Thoracic aorta (tissue), 2 donors: ENCODE data around the gene ADAMTSL4. TPM values are rescaled to one million over a fixed set of nuclear protein-coding genes. Genes with fewer than 3 reads are reported as not detected.
A peak's percentile ranks its signal among the peaks of the same experiment; 100 is the strongest.

Source experiments
- ATAC-seq: fragments of 150-250 bp; one replicate; pipeline ENCODE4 v1.8.0; 2017; ENCODE audit warnings: low read depth; ENCODE audit not compliant: insufficient number of reproducible peaks, low FRiP score
- DNase-seq: peaks from one replicate; pipeline ENCODE4 v3.0.0-alpha.2; 2020; ENCODE audit warnings: low spot score
- H3K27ac ChIP-seq, 2 donors: fragments of 200-600 bp; sonication (generic); 1 replicate in 1 of 2; 2 replicates in 1 of 2; pipeline ENCODE4 v1.5.1; 2016; ENCODE audit warnings: mild to moderate bottlenecking in 2 of 2, moderate library complexity in 2 of 2
- H3K27me3 ChIP-seq: fragments of 200-600 bp; sonication (generic); replicated peaks from 2 replicates; pipeline ENCODE4 v1.6.0; 2016; ENCODE audit warnings: mild to moderate bottlenecking; ENCODE audit not compliant: insufficient read depth
- H3K36me3 ChIP-seq: fragments of 200-600 bp; sonication (generic); one replicate; pipeline ENCODE4 v1.5.1; 2016
- H3K4me1 ChIP-seq, 2 donors: fragments of 200-600 bp; sonication (generic); 1 replicate in 1 of 2; 2 replicates in 1 of 2; pipeline versions ENCODE4 v1.5.1 to v1.6.0; 2016; ENCODE audit warnings: low read depth in 2 of 2, mild to moderate bottlenecking in 1 of 2; ENCODE audit not compliant: control insufficient read depth in 1 of 2
- H3K4me3 ChIP-seq: fragments of 200-600 bp; sonication (generic); 2 replicates; pipeline ENCODE4 v1.5.1; 2016; ENCODE audit warnings: mild to moderate bottlenecking
- H3K9me3 ChIP-seq: fragments of 200-600 bp; sonication (generic); 2 replicates; pipeline ENCODE4 v1.5.1; 2016
- total RNA-seq, 2 donors: library from RNA; depleted of rRNA; stranded (reverse); fragments of >200 nt; gene quantifications; one replicate each; pipeline versions ENCODE4 v1.1.0 to v1.2.3, GENCODE V29; 2016
- TF ChIP-seq, protein P1 (sequence below): fragments of 200-600 bp; sonication (generic); IDR thresholded peaks from one replicate; pipeline ENCODE4 v1.5.1; 2019; ENCODE audit warnings: antibody characterized with exemption

ADAMTSL4 gene
- total RNA-seq, 2 donors from 2014 or later, result 28.4 to 45.1 TPM

DNA sequence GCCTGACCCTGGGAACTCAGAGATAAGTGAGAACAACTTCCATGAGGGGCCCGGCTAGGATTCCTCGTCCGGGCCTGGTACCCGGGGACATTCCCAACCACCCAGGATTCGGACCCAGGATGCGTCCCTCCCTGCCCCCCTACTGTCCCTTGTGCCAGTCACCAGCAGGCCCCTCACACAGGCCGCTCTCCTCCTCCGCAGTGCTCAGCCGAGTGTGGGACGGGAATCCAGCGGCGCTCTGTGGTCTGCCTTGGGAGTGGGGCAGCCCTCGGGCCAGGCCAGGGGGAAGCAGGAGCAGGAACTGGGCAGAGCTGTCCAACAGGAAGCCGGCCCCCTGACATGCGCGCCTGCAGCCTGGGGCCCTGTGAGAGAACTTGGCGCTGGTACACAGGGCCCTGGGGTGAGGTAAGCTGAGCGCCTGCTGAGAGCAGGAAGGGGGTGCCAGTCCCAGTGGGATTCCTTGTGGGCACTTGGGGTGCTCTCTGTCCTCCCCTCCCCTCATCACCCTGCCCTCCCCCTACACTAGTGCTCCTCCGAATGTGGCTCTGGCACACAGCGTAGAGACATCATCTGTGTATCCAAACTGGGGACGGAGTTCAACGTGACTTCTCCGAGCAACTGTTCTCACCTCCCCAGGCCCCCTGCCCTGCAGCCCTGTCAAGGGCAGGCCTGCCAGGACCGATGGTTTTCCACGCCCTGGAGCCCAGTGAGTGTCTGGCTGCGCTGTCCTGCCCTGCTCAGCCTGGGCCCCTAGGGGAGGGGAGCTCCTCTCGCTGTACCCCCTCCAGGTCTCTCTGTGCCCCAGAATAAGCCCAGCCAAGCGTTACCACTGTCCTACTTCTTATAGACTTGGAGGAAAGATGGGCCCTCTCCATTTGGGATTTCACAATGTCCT, 9.8 kb downstream of the ADAMTSL4 start:
- H3K27ac ChIP-seq, result peak overlapping the region; percentile 99 to 100
- peak overlapping the region; percentile 71 for H3K4me3 ChIP-seq
- no peaks in the 10 kb centered on the region for H3K9me3 ChIP-seq
- TF ChIP-seq, protein P1, sequence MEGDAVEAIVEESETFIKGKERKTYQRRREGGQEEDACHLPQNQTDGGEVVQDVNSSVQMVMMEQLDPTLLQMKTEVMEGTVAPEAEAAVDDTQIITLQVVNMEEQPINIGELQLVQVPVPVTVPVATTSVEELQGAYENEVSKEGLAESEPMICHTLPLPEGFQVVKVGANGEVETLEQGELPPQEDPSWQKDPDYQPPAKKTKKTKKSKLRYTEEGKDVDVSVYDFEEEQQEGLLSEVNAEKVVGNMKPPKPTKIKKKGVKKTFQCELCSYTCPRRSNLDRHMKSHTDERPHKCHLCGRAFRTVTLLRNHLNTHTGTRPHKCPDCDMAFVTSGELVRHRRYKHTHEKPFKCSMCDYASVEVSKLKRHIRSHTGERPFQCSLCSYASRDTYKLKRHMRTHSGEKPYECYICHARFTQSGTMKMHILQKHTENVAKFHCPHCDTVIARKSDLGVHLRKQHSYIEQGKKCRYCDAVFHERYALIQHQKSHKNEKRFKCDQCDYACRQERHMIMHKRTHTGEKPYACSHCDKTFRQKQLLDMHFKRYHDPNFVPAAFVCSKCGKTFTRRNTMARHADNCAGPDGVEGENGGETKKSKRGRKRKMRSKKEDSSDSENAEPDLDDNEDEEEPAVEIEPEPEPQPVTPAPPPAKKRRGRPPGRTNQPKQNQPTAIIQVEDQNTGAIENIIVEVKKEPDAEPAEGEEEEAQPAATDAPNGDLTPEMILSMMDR, result no peak
- H3K36me3 ChIP-seq, result peaks cover 4% of the 10 kb centered on the region
- peaks cover 45 to 57% of the 10 kb centered on the region in 2 donors for H3K4me1 ChIP-seq
- H3K27me3 ChIP-seq, result no peaks in the 10 kb centered on the region
- DNase-seq (no peak), ATAC-seq (no peak)

DNA sequence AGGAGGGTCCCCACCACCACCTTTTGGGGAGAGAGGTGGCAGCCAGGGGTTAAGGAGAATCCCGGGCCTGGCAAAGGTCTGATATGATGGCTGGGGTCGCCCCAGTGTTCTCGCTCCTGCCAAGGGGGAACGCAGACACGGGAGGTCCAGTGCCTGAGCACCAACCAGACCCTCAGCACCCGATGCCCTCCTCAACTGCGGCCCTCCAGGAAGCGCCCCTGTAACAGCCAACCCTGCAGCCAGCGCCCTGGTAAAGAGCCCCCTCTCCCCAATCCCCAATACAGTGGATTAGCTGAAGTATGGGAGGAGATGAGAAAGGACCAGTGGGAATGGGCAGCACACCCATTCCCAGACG, 10.4 kb downstream of the ADAMTSL4 start:
- ATAC-seq (no peak), DNase-seq (no peak)
- H3K36me3 ChIP-seq, result peaks cover 4% of the 10 kb centered on the region
- TF ChIP-seq, protein P1, result no peak
- H3K27ac ChIP-seq, result peak overlapping the region; percentile 99 to 100
- H3K9me3 ChIP-seq, result no peaks in the 10 kb centered on the region
- peak overlapping the region; percentile 71 for H3K4me3 ChIP-seq
- peaks cover 50 to 57% of the 10 kb centered on the region in 2 donors for H3K4me1 ChIP-seq
- H3K27me3 ChIP-seq, result no peaks in the 10 kb centered on the region

DNA sequence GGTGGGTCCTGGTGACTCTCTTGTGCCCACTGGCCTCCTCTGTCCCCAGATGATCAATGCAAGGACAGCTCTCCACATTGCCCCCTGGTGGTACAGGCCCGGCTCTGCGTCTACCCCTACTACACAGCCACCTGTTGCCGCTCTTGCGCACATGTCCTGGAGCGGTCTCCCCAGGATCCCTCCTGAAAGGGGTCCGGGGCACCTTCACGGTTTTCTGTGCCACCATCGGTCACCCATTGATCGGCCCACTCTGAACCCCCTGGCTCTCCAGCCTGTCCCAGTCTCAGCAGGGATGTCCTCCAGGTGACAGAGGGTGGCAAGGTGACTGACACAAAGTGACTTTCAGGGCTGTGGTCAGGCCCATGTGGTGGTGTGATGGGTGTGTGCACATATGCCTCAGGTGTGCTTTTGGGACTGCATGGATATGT, 10.8 kb downstream of the ADAMTSL4 start:
- Histone ChIP-seq H3K27me3 (no peaks in the 10 kb centered on the region), H3K9me3 (no peaks in the 10 kb centered on the region), H3K27ac (peak overlapping the region; percentile 99 to 100), H3K36me3 (peaks cover 4% of the 10 kb centered on the region), H3K4me1 (peaks cover 54 to 61% of the 10 kb centered on the region in 2 donors), H3K4me3 (peak overlapping the region; percentile 71)
- ATAC-seq (no peak), DNase-seq (peak; percentile 58)
- TF ChIP-seq, protein P1, result peak; percentile 95

DNA sequence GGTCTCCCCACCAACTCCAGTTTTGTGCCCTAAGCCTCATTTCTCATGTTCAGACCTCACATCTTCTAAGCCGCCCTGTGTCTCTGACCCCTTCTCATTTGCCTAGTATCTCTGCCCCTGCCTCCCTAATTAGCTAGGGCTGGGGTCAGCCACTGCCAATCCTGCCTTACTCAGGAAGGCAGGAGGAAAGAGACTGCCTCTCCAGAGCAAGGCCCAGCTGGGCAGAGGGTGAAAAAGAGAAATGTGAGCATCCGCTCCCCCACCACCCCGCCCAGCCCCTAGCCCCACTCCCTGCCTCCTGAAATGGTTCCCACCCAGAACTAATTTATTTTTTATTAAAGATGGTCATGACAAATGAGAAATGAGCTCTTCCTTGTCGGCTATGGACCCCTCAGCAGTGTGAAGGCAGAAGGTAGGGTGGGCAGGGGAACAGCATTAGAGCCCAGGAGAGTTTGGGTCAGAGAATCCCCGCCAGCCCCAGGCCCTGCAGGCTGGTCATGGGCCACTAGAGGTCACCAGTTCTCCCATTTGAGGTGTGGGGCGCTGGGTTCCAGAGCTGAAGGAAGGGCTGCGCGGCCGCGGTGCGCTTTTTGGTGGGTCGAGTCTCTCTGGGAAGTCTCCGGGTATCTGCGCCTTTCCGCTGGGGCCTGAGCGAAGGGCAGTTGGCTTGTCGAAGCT, 11.5 kb downstream of the ADAMTSL4 start:
- Histone ChIP-seq H3K4me1 (peaks cover 61 to 68% of the 10 kb centered on the region in 2 donors), H3K27ac (peak overlapping the region; percentile 99 to 100), H3K9me3 (no peaks in the 10 kb centered on the region), H3K36me3 (peaks cover 3% of the 10 kb centered on the region), H3K27me3 (no peaks in the 10 kb centered on the region), H3K4me3 (peak overlapping the region; percentile 71)
- DNase-seq (peak; percentile 67), ATAC-seq (peak; percentile 7)
- TF ChIP-seq, protein P1, result peak; percentile 83
